BLaER1 (cell line): ENCODE results near the gene CORO1C.

Experiments
- H3K27ac ChIP-seq: shearing (Covaris generic); formaldehyde crosslinking; 2 replicates; pipeline ENCODE4 v1.8.1; 2022
- H3K27me3 ChIP-seq: shearing (Covaris generic); formaldehyde crosslinking; 2 replicates; pipeline ENCODE4 v1.8.1; 2022
- H3K36me3 ChIP-seq: shearing (Covaris generic); formaldehyde crosslinking; 2 replicates; pipeline ENCODE4 v1.8.1; 2022
- H3K4me1 ChIP-seq: shearing (Covaris generic); formaldehyde crosslinking; 2 replicates; pipeline ENCODE4 v1.8.1; 2022
- H3K4me2 ChIP-seq: shearing (Covaris generic); formaldehyde crosslinking; 2 replicates; pipeline ENCODE4 v1.8.1; 2022
- H3K4me3 ChIP-seq: shearing (Covaris generic); formaldehyde crosslinking; 2 replicates; pipeline ENCODE4 v1.8.1; 2022
- H3K9ac ChIP-seq: shearing (Covaris generic); formaldehyde crosslinking; 2 replicates; pipeline ENCODE4 v1.8.1; 2022
- H3K9me3 ChIP-seq: shearing (Covaris generic); formaldehyde crosslinking; 2 replicates; pipeline ENCODE4 v1.8.1; 2022
- H4K20me1 ChIP-seq: shearing (Covaris generic); formaldehyde crosslinking; 2 replicates; pipeline ENCODE4 v1.8.1; 2022
- Cebpa-rat ChIP-seq: shearing (Covaris generic); IDR thresholded peaks from 2 replicates; pipeline ENCODE4 v1.8.1; 2022

The CORO1C gene

DNA sequence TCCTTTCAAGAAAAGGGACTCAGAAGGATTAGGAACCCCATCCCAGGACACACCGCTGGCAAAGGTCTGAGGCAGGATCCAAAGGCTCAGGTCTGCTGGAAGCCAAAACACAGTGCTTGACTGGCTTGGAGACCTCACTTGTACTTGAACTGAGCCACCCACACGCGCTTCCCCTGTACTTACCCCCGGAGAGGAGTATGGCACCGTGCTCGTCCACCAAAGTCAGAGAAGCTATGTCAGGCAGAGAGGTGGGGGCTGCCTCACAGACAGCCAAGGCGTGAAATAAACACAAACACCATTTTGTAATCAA lies 86.6 kb downstream of the CORO1C start:
- Histone ChIP-seq H3K9me3 (no peaks in the 10 kb centered on the region), H3K4me1 (peaks cover 89% of the 10 kb centered on the region), H3K27ac (0 out of 2 replicates have a peak overlapping the region, but pooled peaks have one; percentile 39), H3K27me3 (no peaks in the 10 kb centered on the region), H3K4me2 (peak overlapping the region; percentile 98), H3K4me3 (no peak overlapping the region), H3K36me3 (peaks cover 33% of the 10 kb centered on the region), H4K20me1 (no peaks in the 10 kb centered on the region), H3K9ac (no peak overlapping the region)
- no peak for TF ChIP-seq Cebpa-rat

DNA sequence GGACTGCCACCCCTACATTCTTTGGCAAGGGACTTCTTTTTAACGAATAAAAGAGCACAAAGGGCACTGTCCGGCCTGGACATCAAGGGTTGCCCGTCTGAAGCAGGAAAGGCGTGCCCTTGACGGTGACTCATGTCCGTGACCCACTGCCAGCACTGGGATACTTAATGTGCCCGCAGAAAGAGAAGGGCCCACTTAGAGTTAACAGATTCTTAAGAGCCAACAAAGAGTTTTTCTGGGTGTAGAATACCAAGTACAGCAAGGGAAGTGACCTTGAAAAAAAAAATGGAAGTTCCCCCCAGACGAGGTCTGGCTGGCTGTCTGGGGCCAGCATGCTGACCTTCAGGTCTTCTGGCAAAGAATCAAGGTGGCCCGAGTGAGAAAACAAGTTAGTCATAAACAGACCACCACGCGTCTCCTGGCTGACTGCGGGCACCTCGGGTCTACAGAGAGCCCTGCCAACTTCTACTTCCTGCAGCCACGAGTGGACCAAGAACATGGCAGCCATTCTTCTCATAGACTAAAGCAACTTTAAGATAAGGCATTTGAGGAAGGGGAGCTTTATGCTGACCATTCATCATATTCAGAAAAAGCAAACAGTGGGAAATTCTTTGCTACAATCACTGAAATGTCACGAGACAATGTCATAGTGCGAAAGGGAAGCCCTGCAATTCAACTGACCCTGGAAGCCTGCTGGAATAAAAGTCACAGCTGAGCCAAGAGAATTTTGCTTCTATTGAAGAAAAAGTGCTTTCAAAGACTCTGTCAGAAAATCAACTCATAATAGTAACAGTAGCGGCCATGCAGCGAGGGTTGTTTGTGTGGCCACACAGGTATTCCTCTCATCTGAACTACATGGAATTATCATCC lies 87.1 kb downstream of the CORO1C start:
- Histone ChIP-seq H3K4me1 (peaks cover 95% of the 10 kb centered on the region), H3K27ac (0 out of 2 replicates have a peak overlapping the region, but pooled peaks have one; percentile 39), H3K36me3 (peaks cover 27% of the 10 kb centered on the region), H3K27me3 (no peaks in the 10 kb centered on the region), H3K4me2 (peak overlapping the region; percentile 98), H3K9me3 (no peaks in the 10 kb centered on the region), H4K20me1 (no peaks in the 10 kb centered on the region), H3K4me3 (no peak overlapping the region), H3K9ac (no peak overlapping the region)
- TF ChIP-seq Cebpa-rat: no peak

DNA sequence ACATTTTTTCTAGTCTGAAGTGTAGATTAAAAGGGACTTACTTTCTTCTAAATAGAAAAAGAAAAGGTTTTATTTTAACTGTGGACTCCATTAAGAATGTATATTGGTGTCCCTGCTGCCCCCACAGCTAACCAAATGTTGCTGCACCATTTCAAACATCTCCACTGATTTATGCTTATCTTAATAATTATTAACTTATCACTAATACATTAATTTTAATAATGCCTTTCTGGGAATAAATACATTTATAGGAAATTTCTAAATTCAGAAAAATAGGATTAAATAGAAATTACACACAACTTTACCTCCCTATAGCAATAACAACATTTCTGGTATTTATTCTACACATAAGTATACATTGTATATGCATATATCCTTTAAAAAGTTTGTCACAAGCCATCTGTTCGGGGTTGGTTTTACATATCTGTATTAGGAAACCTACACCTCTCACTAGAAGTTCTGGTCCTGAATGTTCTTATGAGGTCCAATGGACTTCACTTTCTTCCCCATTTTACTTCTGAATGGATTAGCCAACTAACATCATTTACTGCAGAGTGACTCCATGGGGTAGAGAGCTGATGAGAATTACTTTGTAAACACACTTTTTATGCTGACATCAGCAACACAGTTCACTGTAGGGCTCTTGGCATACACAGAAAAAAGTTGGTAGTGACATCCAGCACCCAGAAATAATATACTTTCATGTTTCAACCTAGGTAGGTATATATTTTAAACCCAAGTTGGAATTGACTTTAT lies 88.2 kb downstream of the CORO1C start:
- H3K4me2 ChIP-seq: peak overlapping the region; percentile 98
- H4K20me1 ChIP-seq: no peaks in the 10 kb centered on the region
- H3K27ac ChIP-seq: peak overlapping the region; percentile 39
- peaks cover 100% of the 10 kb centered on the region for H3K4me1 ChIP-seq
- H3K36me3 ChIP-seq: peaks cover 16% of the 10 kb centered on the region
- no peak overlapping the region for H3K9ac ChIP-seq
- TF ChIP-seq Cebpa-rat: no peak
- no peaks in the 10 kb centered on the region for H3K9me3 ChIP-seq
- no peak overlapping the region for H3K4me3 ChIP-seq
- H3K27me3 ChIP-seq: no peaks in the 10 kb centered on the region

DNA sequence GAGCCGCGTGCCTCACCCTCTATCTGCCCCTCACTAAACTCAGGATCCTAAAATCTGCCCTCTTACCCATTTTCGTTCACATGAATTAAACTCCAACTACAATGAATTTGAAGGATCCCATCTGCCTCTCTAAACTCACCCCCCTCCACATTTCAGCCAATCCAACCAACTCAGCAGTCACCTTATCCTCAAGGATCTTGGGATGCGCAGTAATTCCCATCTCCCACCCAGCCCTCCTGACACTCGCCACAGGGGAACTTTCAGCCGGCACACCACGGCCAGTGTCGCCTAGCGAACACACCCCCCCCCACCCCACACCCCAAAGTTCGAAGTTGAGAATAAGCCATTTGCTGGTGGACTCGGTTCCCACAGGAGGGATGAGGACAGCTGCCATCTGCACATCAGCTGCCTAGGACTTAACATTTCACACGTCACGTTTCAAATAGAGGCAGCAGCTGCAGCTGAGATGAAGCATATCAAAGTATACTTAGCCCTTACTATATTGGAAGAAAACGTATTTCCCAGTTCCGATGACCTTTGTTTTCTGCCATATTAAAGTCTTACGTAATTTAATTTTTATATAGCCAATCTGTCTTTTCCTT lies 88.9 kb downstream of the CORO1C start:
- Histone ChIP-seq H4K20me1 (no peaks in the 10 kb centered on the region), H3K9ac (peak overlapping the region; percentile 53; the same call in 1 of the 2 replicates), H3K4me1 (peaks cover 100% of the 10 kb centered on the region), H3K9me3 (no peaks in the 10 kb centered on the region), H3K36me3 (peaks cover 10% of the 10 kb centered on the region; the same call in 1 of the 2 replicates), H3K27me3 (no peaks in the 10 kb centered on the region), H3K4me3 (0 out of 2 replicates have a peak overlapping the region, but pooled peaks have one; percentile 13), H3K27ac (peak overlapping the region; percentile 77), H3K4me2 (peak overlapping the region; percentile 98)
- TF ChIP-seq Cebpa-rat: no peak

- peak overlapping the region; percentile 77 for H3K27ac ChIP-seq
- peaks cover 10% of the 10 kb centered on the region; the same call in 1 of the 2 replicates for H3K36me3 ChIP-seq
- peak overlapping the region; percentile 53; the same call in 1 of the 2 replicates for H3K9ac ChIP-seq
- peak overlapping the region; percentile 98 for H3K4me2 ChIP-seq
- H4K20me1 ChIP-seq: no peaks in the 10 kb centered on the region
- H3K9me3 ChIP-seq: no peaks in the 10 kb centered on the region
- TF ChIP-seq Cebpa-rat: no peak
- peaks cover 100% of the 10 kb centered on the region for H3K4me1 ChIP-seq
- H3K27me3 ChIP-seq: no peaks in the 10 kb centered on the region
- H3K4me3 ChIP-seq: peak overlapping the region; percentile 13; the same call in 1 of the 2 replicates
Observed at GRCh38 chr12:108641446-108642268, 89.7 kb downstream of the CORO1C start.

GRCh38 chr12:108640802-108641445 lies 90.4 kb downstream of the CORO1C start:
- Histone ChIP-seq H3K9me3 (no peaks in the 10 kb centered on the region), H3K27ac (peak overlapping the region; percentile 77), H4K20me1 (no peaks in the 10 kb centered on the region), H3K36me3 (peaks cover 10% of the 10 kb centered on the region; the same call in 1 of the 2 replicates), H3K4me1 (peaks cover 100% of the 10 kb centered on the region), H3K4me3 (peak overlapping the region; percentile 13; the same call in 1 of the 2 replicates), H3K27me3 (no peaks in the 10 kb centered on the region), H3K9ac (0 out of 2 replicates have a peak overlapping the region, but pooled peaks have one; percentile 11), H3K4me2 (peak overlapping the region; percentile 98)
- TF ChIP-seq Cebpa-rat: no peak

DNA sequence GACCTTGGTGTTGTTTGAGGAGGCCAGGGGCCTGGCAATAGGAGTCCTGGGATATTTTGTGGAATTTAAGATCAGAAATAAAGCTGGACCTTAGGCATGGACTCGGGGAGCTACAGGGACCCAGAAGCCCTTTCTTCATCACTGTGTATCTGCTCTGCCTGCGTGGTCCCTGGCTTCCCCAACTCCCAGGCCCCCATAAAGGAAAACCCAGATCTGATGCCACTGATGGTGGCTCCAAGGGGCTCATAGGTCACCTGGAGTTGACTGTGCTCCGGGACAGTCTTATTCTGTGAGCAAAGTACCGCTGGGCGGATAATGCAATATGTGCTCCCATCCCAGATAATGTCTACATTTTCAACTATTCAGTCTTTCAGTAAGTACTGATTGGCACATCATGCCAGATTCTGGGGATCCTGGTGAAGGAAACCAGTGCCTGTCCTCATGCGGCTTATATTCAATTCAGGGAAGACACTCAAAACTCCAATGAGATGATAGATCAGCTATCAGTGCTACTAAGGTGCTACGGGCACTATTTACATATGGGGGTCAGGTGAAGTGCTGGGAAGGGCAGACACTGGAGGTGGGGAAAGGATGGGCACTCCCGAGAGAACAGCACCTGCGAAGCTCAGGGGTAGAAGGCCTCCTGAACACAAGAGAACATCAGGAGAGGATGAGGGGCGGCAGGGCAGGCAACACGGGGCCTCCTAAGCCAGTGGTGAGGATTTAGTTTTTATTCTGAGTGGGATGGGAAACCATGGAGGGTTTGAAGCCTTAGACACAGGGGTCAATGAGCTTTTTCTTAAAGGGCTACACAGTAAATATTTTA lies 92.1 kb downstream of the CORO1C start:
- peak overlapping the region; percentile 87 for H3K27ac ChIP-seq
- H3K9ac ChIP-seq: peak overlapping the region; percentile 69
- H4K20me1 ChIP-seq: no peaks in the 10 kb centered on the region
- H3K27me3 ChIP-seq: no peaks in the 10 kb centered on the region
- TF ChIP-seq Cebpa-rat: no peak
- peak overlapping the region; percentile 55; the same call in 1 of the 2 replicates for H3K4me3 ChIP-seq
- H3K4me2 ChIP-seq: peak overlapping the region; percentile 98
- H3K4me1 ChIP-seq: peaks cover 100% of the 10 kb centered on the region
- peaks cover 1% of the 10 kb centered on the region; the same call in 1 of the 2 replicates for H3K36me3 ChIP-seq
- H3K9me3 ChIP-seq: no peaks in the 10 kb centered on the region
